ENCODE results near the gene GAMT.

Gene GAMT

GRCh38 chr19:1363599-1363998, 37.7 kb downstream of the GAMT start:
- no peak overlapping the region for H2AFZ ChIP-seq (ENCODE audit: low read depth, low read length)
- H3K4me1 ChIP-seq (ENCODE audit: insufficient read depth, low read length): peaks cover 10% of the 10 kb centered on the region
- no peaks in the 10 kb centered on the region for H3K27me3 ChIP-seq (ENCODE audit: insufficient read depth, low read length)
- peaks cover 87% of the 10 kb centered on the region for H3K36me3 ChIP-seq (ENCODE audit: insufficient read depth, low read length)
- no peaks in the 10 kb centered on the region for H3K9me3 ChIP-seq (ENCODE audit: low read length)
- H3K4me3 ChIP-seq (ENCODE audit: low read length): no peak overlapping the region

- Histone ChIP-seq H3K9me3 (ENCODE audit: low read length) (no peaks in the 10 kb centered on the region), H3K27me3 (ENCODE audit: insufficient read depth, low read length) (no peaks in the 10 kb centered on the region), H3K4me3 (ENCODE audit: low read length) (no peak overlapping the region), H3K36me3 (ENCODE audit: insufficient read depth, low read length) (peaks cover 89% of the 10 kb centered on the region), H3K4me1 (ENCODE audit: insufficient read depth, low read length) (peaks cover 10% of the 10 kb centered on the region), H2AFZ (ENCODE audit: low read depth, low read length) (no peak overlapping the region)
Observed at GRCh38 chr19:1362387-1363257, 38.7 kb downstream of the GAMT start.

- Histone ChIP-seq H3K36me3 (ENCODE audit: insufficient read depth, low read length) (peaks cover 89% of the 10 kb centered on the region), H2AFZ (ENCODE audit: low read depth, low read length) (no peak overlapping the region), H3K4me1 (ENCODE audit: insufficient read depth, low read length) (peaks cover 10% of the 10 kb centered on the region), H3K9me3 (ENCODE audit: low read length) (no peaks in the 10 kb centered on the region), H3K4me3 (ENCODE audit: low read length) (no peak overlapping the region), H3K27me3 (ENCODE audit: insufficient read depth, low read length) (no peaks in the 10 kb centered on the region)
Observed at GRCh38 chr19:1361601-1362386, 39.5 kb downstream of the GAMT start.

- peaks cover 82% of the 10 kb centered on the region for H3K36me3 ChIP-seq (ENCODE audit: insufficient read depth, low read length)
- H3K4me1 ChIP-seq (ENCODE audit: insufficient read depth, low read length): peaks cover 16% of the 10 kb centered on the region
- no peak overlapping the region for H3K4me3 ChIP-seq (ENCODE audit: low read length)
Observed at GRCh38 chr19:1360818-1361461, 40.4 kb downstream of the GAMT start.

GRCh38 chr19:1360126-1360817, 41.1 kb downstream of the GAMT start:
- no peaks in the 10 kb centered on the region for H3K9me3 ChIP-seq (ENCODE audit: low read length)
- no peaks in the 10 kb centered on the region for H3K27me3 ChIP-seq (ENCODE audit: insufficient read depth, low read length)
- H2AFZ ChIP-seq (ENCODE audit: low read depth, low read length): no peak overlapping the region
- H3K4me3 ChIP-seq (ENCODE audit: low read length): no peak overlapping the region
- H3K36me3 ChIP-seq (ENCODE audit: insufficient read depth, low read length): peaks cover 75% of the 10 kb centered on the region
- H3K4me1 ChIP-seq (ENCODE audit: insufficient read depth, low read length): peaks cover 22% of the 10 kb centered on the region

More at GRCh38 chr19:1360818-1361461, 40.4 kb downstream of the GAMT start:
- no peak overlapping the region for H2AFZ ChIP-seq (ENCODE audit: low read depth, low read length)
- H3K9me3 ChIP-seq (ENCODE audit: low read length): no peaks in the 10 kb centered on the region
- no peaks in the 10 kb centered on the region for H3K27me3 ChIP-seq (ENCODE audit: insufficient read depth, low read length)

GRCh38 chr19:1357531-1358109, 43.7 kb downstream of the GAMT start:
- Histone ChIP-seq H3K36me3 (ENCODE audit: insufficient read depth, low read length) (peaks cover 54% of the 10 kb centered on the region), H3K9me3 (ENCODE audit: low read length) (no peaks in the 10 kb centered on the region), H3K4me3 (ENCODE audit: low read length) (no peak overlapping the region), H3K4me1 (ENCODE audit: insufficient read depth, low read length) (peaks cover 23% of the 10 kb centered on the region), H3K27me3 (ENCODE audit: insufficient read depth, low read length) (no peaks in the 10 kb centered on the region), H2AFZ (ENCODE audit: low read depth, low read length) (no peak overlapping the region)

GRCh38 chr19:1356508-1356865, 44.9 kb downstream of the GAMT start:
- Histone ChIP-seq H2AFZ (ENCODE audit: low read depth, low read length) (no peak overlapping the region), H3K4me1 (ENCODE audit: insufficient read depth, low read length) (peaks cover 21% of the 10 kb centered on the region), H3K36me3 (ENCODE audit: insufficient read depth, low read length) (peaks cover 43% of the 10 kb centered on the region), H3K4me3 (ENCODE audit: low read length) (peak overlapping the region; percentile 95), H3K9me3 (ENCODE audit: low read length) (no peaks in the 10 kb centered on the region), H3K27me3 (ENCODE audit: insufficient read depth, low read length) (no peaks in the 10 kb centered on the region)

- no peaks in the 10 kb centered on the region for H3K9me3 ChIP-seq (ENCODE audit: low read length)
- H3K4me3 ChIP-seq (ENCODE audit: low read length): peak overlapping the region; percentile 95
- H3K4me1 ChIP-seq (ENCODE audit: insufficient read depth, low read length): peaks cover 22% of the 10 kb centered on the region
- peaks cover 37% of the 10 kb centered on the region for H3K36me3 ChIP-seq (ENCODE audit: insufficient read depth, low read length)
- peak overlapping the region; percentile 18 for H2AFZ ChIP-seq (ENCODE audit: low read depth, low read length)
- no peaks in the 10 kb centered on the region for H3K27me3 ChIP-seq (ENCODE audit: insufficient read depth, low read length)
Observed at GRCh38 chr19:1355568-1356507, 45.5 kb downstream of the GAMT start.

- H3K36me3 ChIP-seq (ENCODE audit: insufficient read depth, low read length): peaks cover 29% of the 10 kb centered on the region
- no peak overlapping the region for H2AFZ ChIP-seq (ENCODE audit: low read depth, low read length)
- H3K4me3 ChIP-seq (ENCODE audit: low read length): peak overlapping the region; percentile 95
Observed at GRCh38 chr19:1354970-1355567, 46.3 kb downstream of the GAMT start.

GRCh38 chr19:1353144-1353543, 48.2 kb downstream of the GAMT start:
- peaks cover 22% of the 10 kb centered on the region for H3K4me1 ChIP-seq (ENCODE audit: insufficient read depth, low read length)
- no peak overlapping the region for H2AFZ ChIP-seq (ENCODE audit: low read depth, low read length)
- H3K9me3 ChIP-seq (ENCODE audit: low read length): no peaks in the 10 kb centered on the region
- H3K27me3 ChIP-seq (ENCODE audit: insufficient read depth, low read length): no peaks in the 10 kb centered on the region
- H3K36me3 ChIP-seq (ENCODE audit: insufficient read depth, low read length): peaks cover 13% of the 10 kb centered on the region
- H3K4me3 ChIP-seq (ENCODE audit: low read length): no peak overlapping the region

More at GRCh38 chr19:1354970-1355567, 46.3 kb downstream of the GAMT start:
- H3K9me3 ChIP-seq (ENCODE audit: low read length): no peaks in the 10 kb centered on the region
- H3K4me1 ChIP-seq (ENCODE audit: insufficient read depth, low read length): peaks cover 24% of the 10 kb centered on the region
- no peaks in the 10 kb centered on the region for H3K27me3 ChIP-seq (ENCODE audit: insufficient read depth, low read length)

GRCh38 chr19:1351381-1351851, 49.9 kb downstream of the GAMT start:
- Histone ChIP-seq H3K4me3 (ENCODE audit: low read length) (no peak overlapping the region), H3K36me3 (ENCODE audit: insufficient read depth, low read length) (no peaks in the 10 kb centered on the region), H3K4me1 (ENCODE audit: insufficient read depth, low read length) (peaks cover 20% of the 10 kb centered on the region), H3K9me3 (ENCODE audit: low read length) (no peaks in the 10 kb centered on the region), H3K27me3 (ENCODE audit: insufficient read depth, low read length) (no peaks in the 10 kb centered on the region), H2AFZ (ENCODE audit: low read depth, low read length) (no peak overlapping the region)
